ENCODE measurements around the gene FBN1.

The FBN1 gene

GRCh38 chr15:48636511-48636910, 9.0 kb downstream of the FBN1 start:
- Histone ChIP-seq H3K27ac (ENCODE audit: low read depth, low read length) (no peak overlapping the region), H4K5ac (ENCODE audit: low read length) (no peak overlapping the region), H2AK5ac (ENCODE audit: low read length) (no peak overlapping the region), H2BK5ac (ENCODE audit: low read length) (no peak overlapping the region), H3K79me2 (ENCODE audit: control insufficient read depth, insufficient read depth, low read length) (no peaks in the 10 kb centered on the region), H3K56ac (ENCODE audit: low read length) (no peak overlapping the region), H3K36me3 (ENCODE audit: control insufficient read depth, insufficient read depth, low read length) (no peaks in the 10 kb centered on the region), H3K4me3 (ENCODE audit: low read length) (no peak overlapping the region), H3K79me1 (ENCODE audit: low read length) (no peaks in the 10 kb centered on the region), H3K23ac (ENCODE audit: low read length) (no peak overlapping the region), H3K27me3 (ENCODE audit: insufficient read depth, low read length, poor library complexity) (peaks cover 2% of the 10 kb centered on the region), H3K4me1 (ENCODE audit: control insufficient read depth, low read depth, low read length) (no peaks in the 10 kb centered on the region), H4K8ac (ENCODE audit: low read depth, low read length) (no peak overlapping the region), H3K4ac (ENCODE audit: low read depth, low read length) (no peak overlapping the region), H3K18ac (ENCODE audit: low read length) (no peak overlapping the region), H2BK15ac (replicated peaks; ENCODE audit: low read depth) (no peak overlapping the region), H3K4me2 (ENCODE audit: low read length) (no peak overlapping the region), H3K9ac (ENCODE audit: low read length) (no peak overlapping the region), H2BK120ac (ENCODE audit: low read depth, low read length) (no peak overlapping the region)
- DNase-seq: no peak
- WGBS (ENCODE audit: extremely low coverage, insufficient coverage, low lambda C conversion rate): no CpG with 5 or more reads among the region's 5 CpGs

GRCh38 chr15:48634893-48635292, 10.6 kb downstream of the FBN1 start:
- no peak for DNase-seq
- Histone ChIP-seq H3K36me3 (ENCODE audit: control insufficient read depth, insufficient read depth, low read length) (no peaks in the 10 kb centered on the region), H2BK120ac (ENCODE audit: low read depth, low read length) (no peak overlapping the region), H3K4me1 (ENCODE audit: control insufficient read depth, low read depth, low read length) (peaks cover 2% of the 10 kb centered on the region), H3K23ac (ENCODE audit: low read length) (no peak overlapping the region), H2BK15ac (replicated peaks; ENCODE audit: low read depth) (no peak overlapping the region), H3K18ac (ENCODE audit: low read length) (no peak overlapping the region), H3K9ac (ENCODE audit: low read length) (no peak overlapping the region), H3K79me2 (ENCODE audit: control insufficient read depth, insufficient read depth, low read length) (no peaks in the 10 kb centered on the region), H3K79me1 (ENCODE audit: low read length) (no peaks in the 10 kb centered on the region), H3K27me3 (ENCODE audit: insufficient read depth, low read length, poor library complexity) (peaks cover 2% of the 10 kb centered on the region), H3K27ac (ENCODE audit: low read depth, low read length) (no peak overlapping the region), H2BK5ac (ENCODE audit: low read length) (no peak overlapping the region), H4K5ac (ENCODE audit: low read length) (no peak overlapping the region), H2AK5ac (ENCODE audit: low read length) (no peak overlapping the region), H3K56ac (ENCODE audit: low read length) (no peak overlapping the region), H3K4ac (ENCODE audit: low read depth, low read length) (no peak overlapping the region), H4K8ac (ENCODE audit: low read depth, low read length) (no peak overlapping the region), H3K4me2 (ENCODE audit: low read length) (no peak overlapping the region), H3K4me3 (ENCODE audit: low read length) (no peak overlapping the region)
- no CpG with 5 or more reads among the region's 2 CpGs for whole genome bisulfite sequencing (ENCODE audit: extremely low coverage, insufficient coverage, low lambda C conversion rate)

GRCh38 chr15:48634096-48634495, 11.4 kb downstream of the FBN1 start:
- no peak overlapping the region for H4K5ac ChIP-seq (ENCODE audit: low read length)
- no peak overlapping the region for H3K27ac ChIP-seq (ENCODE audit: low read depth, low read length)
- no peak overlapping the region for H2BK120ac ChIP-seq (ENCODE audit: low read depth, low read length)
- no peak overlapping the region for H4K8ac ChIP-seq (ENCODE audit: low read depth, low read length)
- no peak for DNase-seq
- no peaks in the 10 kb centered on the region for H3K36me3 ChIP-seq (ENCODE audit: control insufficient read depth, insufficient read depth, low read length)
- no peaks in the 10 kb centered on the region for H3K79me2 ChIP-seq (ENCODE audit: control insufficient read depth, insufficient read depth, low read length)
- H3K23ac ChIP-seq (ENCODE audit: low read length): no peak overlapping the region
- H3K18ac ChIP-seq (ENCODE audit: low read length): no peak overlapping the region
- no peak overlapping the region for H2BK15ac ChIP-seq (replicated peaks; ENCODE audit: low read depth)
- peaks cover 2% of the 10 kb centered on the region for H3K4me1 ChIP-seq (ENCODE audit: control insufficient read depth, low read depth, low read length)
- no CpG with 5 or more reads among the region's 3 CpGs for WGBS (ENCODE audit: extremely low coverage, insufficient coverage, low lambda C conversion rate)
- no peak overlapping the region for H3K9ac ChIP-seq (ENCODE audit: low read length)
- H3K4me3 ChIP-seq (ENCODE audit: low read length): no peak overlapping the region
- H3K27me3 ChIP-seq (ENCODE audit: insufficient read depth, low read length, poor library complexity): peaks cover 2% of the 10 kb centered on the region
- no peak overlapping the region for H2BK5ac ChIP-seq (ENCODE audit: low read length)
- H3K56ac ChIP-seq (ENCODE audit: low read length): no peak overlapping the region
- no peak overlapping the region for H3K4ac ChIP-seq (ENCODE audit: low read depth, low read length)
- H3K4me2 ChIP-seq (ENCODE audit: low read length): no peak overlapping the region
- H2AK5ac ChIP-seq (ENCODE audit: low read length): no peak overlapping the region
- H3K79me1 ChIP-seq (ENCODE audit: low read length): no peaks in the 10 kb centered on the region

GRCh38 chr15:48632651-48633050, 12.9 kb downstream of the FBN1 start:
- H3K18ac ChIP-seq (ENCODE audit: low read length): no peak overlapping the region
- H2BK5ac ChIP-seq (ENCODE audit: low read length): no peak overlapping the region
- H3K4me3 ChIP-seq (ENCODE audit: low read length): no peak overlapping the region
- no peak overlapping the region for H3K9ac ChIP-seq (ENCODE audit: low read length)
- H3K56ac ChIP-seq (ENCODE audit: low read length): no peak overlapping the region
- H2BK15ac ChIP-seq (replicated peaks; ENCODE audit: low read depth): no peak overlapping the region
- no peaks in the 10 kb centered on the region for H3K79me1 ChIP-seq (ENCODE audit: low read length)
- H3K79me2 ChIP-seq (ENCODE audit: control insufficient read depth, insufficient read depth, low read length): no peaks in the 10 kb centered on the region
- H2AK5ac ChIP-seq (ENCODE audit: low read length): no peak overlapping the region
- H3K27me3 ChIP-seq (ENCODE audit: insufficient read depth, low read length, poor library complexity): peaks cover 2% of the 10 kb centered on the region
- no peak overlapping the region for H3K23ac ChIP-seq (ENCODE audit: low read length)
- no peaks in the 10 kb centered on the region for H3K36me3 ChIP-seq (ENCODE audit: control insufficient read depth, insufficient read depth, low read length)
- peaks cover 2% of the 10 kb centered on the region for H3K4me1 ChIP-seq (ENCODE audit: control insufficient read depth, low read depth, low read length)
- no peak overlapping the region for H4K8ac ChIP-seq (ENCODE audit: low read depth, low read length)
- H4K5ac ChIP-seq (ENCODE audit: low read length): no peak overlapping the region
- no peak overlapping the region for H3K4ac ChIP-seq (ENCODE audit: low read depth, low read length)
- no peak overlapping the region for H3K27ac ChIP-seq (ENCODE audit: low read depth, low read length)
- WGBS (ENCODE audit: extremely low coverage, insufficient coverage, low lambda C conversion rate): no CpG with 5 or more reads among the region's 1 CpG
- DNase-seq: no peak
- H3K4me2 ChIP-seq (ENCODE audit: low read length): no peak overlapping the region
- no peak overlapping the region for H2BK120ac ChIP-seq (ENCODE audit: low read depth, low read length)

GRCh38 chr15:48631176-48631770, 14.2 kb downstream of the FBN1 start:
- no peak overlapping the region for H3K18ac ChIP-seq (ENCODE audit: low read length)
- peak overlapping the region; percentile 67 for H3K56ac ChIP-seq (ENCODE audit: low read length)
- H2AK5ac ChIP-seq (ENCODE audit: low read length): no peak overlapping the region
- no peak overlapping the region for H2BK15ac ChIP-seq (replicated peaks; ENCODE audit: low read depth)
- no peak overlapping the region for H4K8ac ChIP-seq (ENCODE audit: low read depth, low read length)
- no peak overlapping the region for H3K27ac ChIP-seq (ENCODE audit: low read depth, low read length)
- H3K23ac ChIP-seq (ENCODE audit: low read length): no peak overlapping the region
- no peak overlapping the region for H3K4me3 ChIP-seq (ENCODE audit: low read length)
- peaks cover 2% of the 10 kb centered on the region for H3K27me3 ChIP-seq (ENCODE audit: insufficient read depth, low read length, poor library complexity)
- H3K4ac ChIP-seq (ENCODE audit: low read depth, low read length): no peak overlapping the region
- peaks cover 2% of the 10 kb centered on the region for H3K4me1 ChIP-seq (ENCODE audit: control insufficient read depth, low read depth, low read length)
- no peak overlapping the region for H4K5ac ChIP-seq (ENCODE audit: low read length)
- DNase-seq: peak; percentile 54
- H3K4me2 ChIP-seq (ENCODE audit: low read length): no peak overlapping the region
- H3K79me1 ChIP-seq (ENCODE audit: low read length): no peaks in the 10 kb centered on the region
- no peaks in the 10 kb centered on the region for H3K79me2 ChIP-seq (ENCODE audit: control insufficient read depth, insufficient read depth, low read length)
- no peak overlapping the region for H2BK120ac ChIP-seq (ENCODE audit: low read depth, low read length)
- no peaks in the 10 kb centered on the region for H3K36me3 ChIP-seq (ENCODE audit: control insufficient read depth, insufficient read depth, low read length)
- no peak overlapping the region for H3K9ac ChIP-seq (ENCODE audit: low read length)
- H2BK5ac ChIP-seq (ENCODE audit: low read length): no peak overlapping the region
- no CpG with 5 or more reads among the region's 8 CpGs for WGBS (ENCODE audit: extremely low coverage, insufficient coverage, low lambda C conversion rate)

GRCh38 chr15:48630245-48630644, 15.3 kb downstream of the FBN1 start:
- DNase-seq: no peak
- Histone ChIP-seq H3K27ac (ENCODE audit: low read depth, low read length) (no peak overlapping the region), H2BK15ac (replicated peaks; ENCODE audit: low read depth) (no peak overlapping the region), H3K9ac (ENCODE audit: low read length) (no peak overlapping the region), H3K18ac (ENCODE audit: low read length) (no peak overlapping the region), H3K56ac (ENCODE audit: low read length) (no peak overlapping the region), H3K4me2 (ENCODE audit: low read length) (no peak overlapping the region), H3K36me3 (ENCODE audit: control insufficient read depth, insufficient read depth, low read length) (no peaks in the 10 kb centered on the region), H3K4ac (ENCODE audit: low read depth, low read length) (no peak overlapping the region), H3K79me1 (ENCODE audit: low read length) (no peaks in the 10 kb centered on the region), H2BK120ac (ENCODE audit: low read depth, low read length) (no peak overlapping the region), H4K5ac (ENCODE audit: low read length) (no peak overlapping the region), H3K23ac (ENCODE audit: low read length) (no peak overlapping the region), H3K27me3 (ENCODE audit: insufficient read depth, low read length, poor library complexity) (peaks cover 2% of the 10 kb centered on the region), H4K8ac (ENCODE audit: low read depth, low read length) (no peak overlapping the region), H3K4me1 (ENCODE audit: control insufficient read depth, low read depth, low read length) (peaks cover 2% of the 10 kb centered on the region), H3K79me2 (ENCODE audit: control insufficient read depth, insufficient read depth, low read length) (no peaks in the 10 kb centered on the region), H2BK5ac (ENCODE audit: low read length) (no peak overlapping the region), H2AK5ac (ENCODE audit: low read length) (no peak overlapping the region), H3K4me3 (ENCODE audit: low read length) (no peak overlapping the region)
- WGBS (ENCODE audit: extremely low coverage, insufficient coverage, low lambda C conversion rate): no CpG with 5 or more reads among the region's 1 CpG

Data from mesendoderm (in vitro differentiated cells).